Activated naive CD8-positive, alpha-beta T cell (primary cell): ENCODE results near the gene EIF3L.
A peak's percentile ranks its signal among the peaks of the same experiment; 100 is the strongest.

Experiments used
- H3K27ac Mint-ChIP-seq: one replicate; pipeline ENCODE4 v1.8.0; 2021; ENCODE audit warnings: mixed read lengths
- H3K27me3 Mint-ChIP-seq: one replicate; pipeline ENCODE4 v1.8.0; 2021; ENCODE audit warnings: mixed read lengths
- H3K36me3 Mint-ChIP-seq: one replicate; pipeline ENCODE4 v1.8.0; 2021; ENCODE audit warnings: mixed read lengths
- H3K4me1 Mint-ChIP-seq: one replicate; pipeline ENCODE4 v1.8.0; 2021; ENCODE audit warnings: low read depth, mixed read lengths
- H3K4me3 Mint-ChIP-seq: one replicate; pipeline ENCODE4 v1.8.0; 2021; ENCODE audit warnings: mild to moderate bottlenecking, mixed read lengths
- H3K9me3 Mint-ChIP-seq: one replicate; pipeline ENCODE4 v1.8.0; 2021; ENCODE audit warnings: low read depth, mixed read lengths

The EIF3L gene

DNA sequence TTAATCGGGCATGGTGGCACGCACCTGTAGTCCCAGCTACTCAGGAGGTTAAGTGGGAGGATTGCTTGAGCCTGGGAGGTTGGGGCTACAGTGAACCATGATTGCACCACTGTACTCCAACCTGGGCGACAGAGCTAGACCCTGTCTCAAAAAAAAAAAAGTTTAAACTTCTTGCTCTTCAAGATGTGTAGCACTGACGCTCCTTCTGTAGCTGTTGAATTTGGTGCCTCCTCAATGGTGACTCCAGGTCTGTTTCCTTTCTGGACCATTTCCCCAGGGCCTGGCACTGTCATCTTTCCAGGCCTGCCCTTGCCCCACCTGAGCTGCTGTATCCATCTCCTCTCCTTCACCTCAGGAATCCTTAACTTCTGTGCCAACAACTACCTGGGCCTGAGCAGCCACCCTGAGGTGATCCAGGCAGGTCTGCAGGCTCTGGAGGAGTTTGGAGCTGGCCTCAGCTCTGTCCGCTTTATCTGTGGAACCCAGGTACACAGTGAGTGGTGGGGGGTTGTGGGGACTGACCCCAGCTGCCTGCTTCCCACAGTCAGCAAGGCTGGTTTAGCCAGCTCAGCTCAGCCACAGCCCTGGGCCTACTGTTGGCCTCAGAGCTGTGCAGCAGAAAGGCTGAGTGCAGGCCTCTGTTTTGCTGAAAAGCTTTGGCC lies 39.4 kb upstream of the EIF3L start:
- no peaks in the 10 kb centered on the region for H3K36me3 Mint-ChIP-seq
- no peak overlapping the region for H3K4me3 Mint-ChIP-seq
- H3K9me3 Mint-ChIP-seq, result no peaks in the 10 kb centered on the region
- H3K27me3 Mint-ChIP-seq, result peaks cover 19% of the 10 kb centered on the region
- H3K27ac Mint-ChIP-seq, result no peak overlapping the region
- H3K4me1 Mint-ChIP-seq, result peaks cover 25% of the 10 kb centered on the region

DNA sequence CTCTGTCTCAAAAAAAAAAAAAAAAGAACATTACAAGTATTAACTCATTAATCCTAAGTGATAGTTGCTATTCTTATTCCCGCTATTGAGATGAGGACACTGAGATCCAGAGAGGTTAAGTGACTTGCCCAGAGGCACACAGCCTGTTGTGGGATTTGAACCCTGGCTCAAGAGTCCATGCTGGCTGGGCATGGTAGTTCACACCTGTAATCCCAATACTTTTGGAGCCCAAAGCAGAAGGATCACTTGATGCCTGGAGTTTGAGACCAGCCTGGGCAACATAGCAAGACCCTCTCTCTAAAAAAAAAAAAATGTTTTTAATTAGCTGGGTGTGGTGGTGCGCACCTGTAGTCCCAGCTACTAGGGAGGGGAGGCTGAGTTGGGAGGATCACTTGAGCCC lies 37.4 kb upstream of the EIF3L start:
- H3K4me3 Mint-ChIP-seq, result no peak overlapping the region
- H3K36me3 Mint-ChIP-seq, result no peaks in the 10 kb centered on the region
- H3K9me3 Mint-ChIP-seq, result no peaks in the 10 kb centered on the region
- H3K4me1 Mint-ChIP-seq, result peaks cover 13% of the 10 kb centered on the region
- peaks cover 10% of the 10 kb centered on the region for H3K27me3 Mint-ChIP-seq
- no peak overlapping the region for H3K27ac Mint-ChIP-seq

DNA sequence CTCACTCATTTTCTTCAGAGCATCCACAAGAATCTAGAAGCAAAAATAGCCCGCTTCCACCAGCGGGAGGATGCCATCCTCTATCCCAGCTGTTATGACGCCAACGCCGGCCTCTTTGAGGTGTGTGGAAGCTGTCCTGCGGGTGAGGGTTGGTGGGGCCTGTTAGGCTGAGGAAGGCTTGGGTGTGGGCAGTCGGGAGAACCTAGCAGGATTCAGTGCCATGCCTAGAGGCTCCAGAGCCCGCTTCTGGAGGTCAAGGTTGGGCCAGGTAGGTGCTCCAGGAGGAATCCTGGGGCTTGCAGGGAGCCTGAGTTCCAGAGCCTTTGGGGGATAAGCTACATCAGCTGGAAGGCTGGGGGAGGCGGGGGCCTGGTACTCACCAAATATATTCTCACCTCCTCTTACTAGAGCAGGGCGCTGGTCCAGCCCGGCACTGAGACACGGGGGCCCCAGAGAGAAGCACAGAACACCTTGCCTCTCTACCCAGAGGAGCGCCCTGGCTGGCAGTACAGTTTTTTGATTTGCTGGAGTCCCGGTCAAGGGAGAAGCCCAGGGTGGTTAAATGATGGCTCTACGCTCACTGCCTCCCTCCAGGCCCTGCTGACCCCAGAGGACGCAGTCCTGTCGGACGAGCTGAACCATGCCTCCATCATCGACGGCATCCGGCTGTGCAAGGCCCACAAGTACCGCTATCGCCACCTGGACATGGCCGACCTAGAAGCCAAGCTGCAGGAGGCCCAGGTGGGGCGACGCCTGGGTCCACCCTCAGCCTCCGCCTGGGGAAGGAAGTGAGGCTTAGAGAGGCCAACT lies 36.1 kb upstream of the EIF3L start:
- no peaks in the 10 kb centered on the region for H3K36me3 Mint-ChIP-seq
- peaks cover 12% of the 10 kb centered on the region for H3K27me3 Mint-ChIP-seq
- H3K4me1 Mint-ChIP-seq, result peaks cover 13% of the 10 kb centered on the region
- no peaks in the 10 kb centered on the region for H3K9me3 Mint-ChIP-seq
- no peak overlapping the region for H3K4me3 Mint-ChIP-seq
- H3K27ac Mint-ChIP-seq, result no peak overlapping the region

DNA sequence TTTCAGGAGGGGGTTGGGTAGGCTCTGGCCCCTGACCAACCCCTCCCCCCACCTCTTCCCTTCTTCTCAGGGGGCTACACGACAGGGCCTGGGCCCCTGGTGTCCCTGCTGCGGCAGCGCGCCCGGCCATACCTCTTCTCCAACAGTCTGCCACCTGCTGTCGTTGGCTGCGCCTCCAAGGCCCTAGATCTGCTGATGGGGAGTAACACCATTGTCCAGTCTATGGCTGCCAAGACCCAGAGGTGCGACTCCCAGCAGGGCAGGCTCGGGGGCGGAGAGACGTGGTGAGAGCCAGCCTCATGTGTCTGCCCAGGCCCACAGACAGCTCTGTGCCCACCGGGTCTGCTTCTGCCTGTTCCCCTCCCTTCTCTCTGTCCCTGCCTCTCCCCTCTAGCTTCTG lies 33.6 kb upstream of the EIF3L start:
- no peak overlapping the region for H3K27ac Mint-ChIP-seq
- no peaks in the 10 kb centered on the region for H3K36me3 Mint-ChIP-seq
- H3K27me3 Mint-ChIP-seq, result peaks cover 12% of the 10 kb centered on the region
- no peaks in the 10 kb centered on the region for H3K9me3 Mint-ChIP-seq
- no peak overlapping the region for H3K4me3 Mint-ChIP-seq
- peaks cover 9% of the 10 kb centered on the region for H3K4me1 Mint-ChIP-seq

DNA sequence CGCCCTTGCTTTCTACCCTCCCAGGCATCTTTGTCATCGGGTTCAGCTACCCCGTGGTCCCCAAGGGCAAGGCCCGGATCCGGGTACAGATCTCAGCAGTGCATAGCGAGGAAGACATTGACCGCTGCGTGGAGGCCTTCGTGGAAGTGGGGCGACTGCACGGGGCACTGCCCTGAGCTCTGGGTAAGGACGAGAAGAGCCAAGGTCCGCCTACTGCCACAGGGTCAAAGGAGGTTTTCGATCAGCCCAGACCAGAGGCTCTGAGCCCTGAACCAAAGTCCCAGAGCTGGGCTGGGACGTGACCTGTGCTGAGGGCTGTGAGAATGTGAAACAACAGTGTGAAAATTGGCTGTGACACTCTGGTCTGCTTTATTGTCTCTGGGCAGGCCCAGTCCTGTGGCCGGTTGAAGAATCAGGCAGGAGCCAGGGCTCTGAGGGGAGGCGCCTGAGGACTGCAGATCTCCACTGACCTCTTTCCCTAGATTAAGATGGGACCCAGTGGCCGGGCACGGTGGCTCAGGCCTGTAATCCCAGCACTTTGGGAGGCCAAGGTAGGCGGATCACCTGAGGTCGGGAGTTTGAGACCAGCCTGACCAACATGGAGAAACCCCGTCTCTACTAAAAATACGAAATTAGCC lies 32.6 kb upstream of the EIF3L start:
- Mint-ChIP-seq H3K9me3 (no peaks in the 10 kb centered on the region), H3K27ac (no peak overlapping the region), H3K4me1 (peaks cover 9% of the 10 kb centered on the region), H3K4me3 (no peak overlapping the region), H3K27me3 (peaks cover 12% of the 10 kb centered on the region), H3K36me3 (no peaks in the 10 kb centered on the region)

DNA sequence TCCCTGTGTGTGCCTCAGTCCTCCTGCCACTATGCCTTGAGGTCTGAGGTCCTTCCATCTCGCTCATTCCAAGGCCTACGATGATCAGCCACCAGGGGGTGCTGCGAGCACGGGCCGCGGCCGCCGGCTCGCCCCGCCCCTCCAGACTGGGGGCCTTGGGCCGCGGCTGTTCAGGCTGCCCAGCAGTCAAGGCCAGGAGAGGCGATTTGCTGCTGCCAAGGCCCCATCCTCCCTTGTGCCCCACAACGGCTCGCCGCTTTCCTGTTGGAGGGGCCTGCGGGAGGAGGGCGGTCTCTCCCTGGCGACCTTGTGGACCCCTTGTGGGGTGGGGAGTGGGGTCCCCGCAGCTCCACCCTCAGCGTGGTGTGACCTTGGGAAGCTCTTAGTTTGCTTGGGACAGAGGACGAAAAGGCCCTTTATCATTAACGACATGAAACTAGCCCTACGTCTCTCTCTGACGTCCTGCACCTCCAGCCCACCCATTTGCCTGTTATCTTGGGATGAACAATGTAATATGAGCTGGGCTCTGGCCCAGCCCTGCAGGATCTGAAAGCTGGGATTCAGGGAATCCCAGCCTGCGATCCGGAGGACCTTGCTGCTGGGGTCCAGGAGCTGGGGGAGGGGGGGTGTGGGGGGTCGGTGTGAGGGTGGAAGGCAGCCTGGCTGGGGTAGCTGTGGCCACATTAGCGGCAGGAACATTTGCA lies 31.4 kb upstream of the EIF3L start:
- Mint-ChIP-seq H3K9me3 (no peaks in the 10 kb centered on the region), H3K4me1 (peaks cover 9% of the 10 kb centered on the region), H3K4me3 (peak overlapping the region; percentile 30), H3K36me3 (no peaks in the 10 kb centered on the region), H3K27me3 (peaks cover 12% of the 10 kb centered on the region), H3K27ac (no peak overlapping the region)

DNA sequence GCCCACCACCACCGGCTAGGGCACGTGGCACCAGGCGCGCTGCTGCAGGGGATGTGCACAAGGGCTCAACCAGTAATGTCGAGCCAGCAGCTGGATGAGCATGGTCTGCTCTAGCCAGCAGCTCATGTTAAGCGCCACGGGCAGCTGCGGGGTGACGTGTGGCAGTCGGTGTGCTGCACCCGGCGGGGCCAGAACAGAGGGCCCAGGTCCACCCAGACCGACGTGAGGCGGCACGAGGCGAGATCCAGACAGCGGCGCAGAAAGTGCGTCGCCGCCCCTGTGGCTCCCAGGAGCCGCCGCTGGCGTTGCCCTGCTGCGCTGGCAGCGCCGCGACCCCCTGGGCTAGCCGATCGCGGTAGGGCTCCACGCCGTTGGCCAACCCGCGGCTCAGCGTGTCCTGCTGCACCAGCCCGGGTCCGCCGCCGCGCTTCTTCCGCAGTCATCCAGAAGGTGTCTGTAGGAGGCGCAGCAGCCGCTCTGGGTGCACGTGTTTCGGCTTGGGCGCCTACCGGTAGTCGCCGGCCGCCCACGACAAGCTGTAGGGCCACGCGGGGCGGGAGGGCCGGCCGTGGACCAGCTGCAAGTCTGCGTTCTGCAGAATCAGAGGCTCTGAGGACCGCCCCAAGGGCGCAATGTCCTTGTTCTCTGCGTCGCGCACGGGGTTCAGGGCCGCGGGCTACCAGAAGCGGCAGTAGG lies 30.7 kb upstream of the EIF3L start:
- Mint-ChIP-seq H3K36me3 (no peaks in the 10 kb centered on the region), H3K27ac (no peak overlapping the region), H3K27me3 (peaks cover 14% of the 10 kb centered on the region), H3K4me3 (peak overlapping the region; percentile 59), H3K4me1 (peaks cover 9% of the 10 kb centered on the region), H3K9me3 (no peaks in the 10 kb centered on the region)

DNA sequence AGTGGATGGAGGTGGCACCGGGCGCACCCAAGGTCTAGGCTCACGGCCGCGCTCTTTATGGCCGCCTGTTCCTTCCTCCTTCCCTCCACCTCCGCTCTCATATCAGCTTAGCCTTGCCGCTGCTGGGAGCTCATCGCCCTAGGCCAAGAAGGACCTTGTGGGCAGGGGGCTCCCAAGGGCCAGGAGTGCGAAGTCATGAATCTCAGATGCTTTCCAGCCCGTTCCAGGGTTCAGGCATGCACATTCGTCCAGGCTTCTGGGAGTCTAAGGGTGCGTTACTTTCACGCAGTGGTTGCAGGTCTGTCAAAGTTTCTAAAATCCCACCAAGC lies 30.1 kb upstream of the EIF3L start:
- H3K9me3 Mint-ChIP-seq, result no peaks in the 10 kb centered on the region
- peak overlapping the region; percentile 59 for H3K4me3 Mint-ChIP-seq
- no peaks in the 10 kb centered on the region for H3K36me3 Mint-ChIP-seq
- peaks cover 9% of the 10 kb centered on the region for H3K4me1 Mint-ChIP-seq
- peaks cover 14% of the 10 kb centered on the region for H3K27me3 Mint-ChIP-seq
- no peak overlapping the region for H3K27ac Mint-ChIP-seq

DNA sequence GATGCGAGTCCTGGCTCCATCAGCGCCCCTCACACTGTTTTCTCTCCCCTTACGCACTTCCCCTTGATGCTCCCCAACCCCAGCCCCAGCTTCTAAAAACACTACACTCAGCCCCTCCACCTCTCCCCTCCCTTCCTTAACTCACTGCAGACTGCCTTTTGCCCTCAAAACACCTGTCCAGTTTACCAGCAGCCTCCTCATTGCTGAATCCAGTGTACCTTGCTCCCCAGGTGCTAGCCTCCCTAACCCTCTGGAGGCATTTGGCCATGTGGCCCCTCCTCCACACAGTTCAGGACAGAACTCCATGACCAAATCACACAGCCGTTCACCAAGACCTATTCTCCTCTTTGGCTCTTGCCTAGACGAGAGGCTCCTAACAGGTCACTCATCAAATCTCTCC lies 28.9 kb upstream of the EIF3L start:
- H3K4me3 Mint-ChIP-seq, result no peak overlapping the region
- H3K27me3 Mint-ChIP-seq, result peaks cover 14% of the 10 kb centered on the region
- no peaks in the 10 kb centered on the region for H3K9me3 Mint-ChIP-seq
- H3K27ac Mint-ChIP-seq, result no peak overlapping the region
- H3K36me3 Mint-ChIP-seq, result no peaks in the 10 kb centered on the region
- peaks cover 11% of the 10 kb centered on the region for H3K4me1 Mint-ChIP-seq

DNA sequence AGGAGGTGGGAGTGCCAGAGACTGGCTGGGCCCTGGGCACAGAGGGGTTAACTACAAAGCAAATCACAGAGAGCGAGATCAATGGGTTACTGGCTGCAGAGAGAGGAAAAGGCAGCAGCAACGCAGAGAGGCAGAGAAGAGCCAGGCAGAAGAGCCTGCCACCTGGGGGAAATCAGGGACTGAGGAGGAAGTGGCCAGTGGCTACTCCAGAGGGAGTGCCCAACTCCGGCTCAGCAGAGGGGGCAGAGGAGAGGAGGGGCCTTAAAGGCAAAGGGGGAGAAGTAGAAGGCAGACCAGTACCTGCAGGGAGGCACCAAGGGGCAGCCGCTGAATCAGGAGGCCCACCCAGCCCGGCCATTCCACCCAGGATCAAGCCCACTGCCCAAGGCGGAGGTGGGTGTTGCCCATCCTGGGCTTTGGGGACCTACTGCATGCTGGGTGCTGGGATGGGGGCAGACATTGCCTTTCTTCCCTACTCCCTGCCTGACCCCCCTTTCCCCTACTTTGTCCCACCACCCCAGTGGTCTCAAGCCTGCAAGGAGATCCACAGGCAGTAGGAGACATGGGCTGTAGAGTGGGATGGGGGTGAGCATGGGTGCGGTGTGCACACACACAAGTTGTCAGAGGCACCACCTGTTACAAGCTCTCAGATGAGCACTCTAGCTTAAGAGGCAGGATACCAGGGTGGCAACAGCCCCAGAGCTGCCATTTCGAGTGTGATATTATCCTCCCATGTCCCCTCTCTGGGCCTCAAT lies 27.0 kb upstream of the EIF3L start:
- Mint-ChIP-seq H3K9me3 (no peaks in the 10 kb centered on the region), H3K4me3 (no peak overlapping the region), H3K27ac (no peak overlapping the region), H3K36me3 (no peaks in the 10 kb centered on the region), H3K27me3 (peaks cover 14% of the 10 kb centered on the region), H3K4me1 (peaks cover 11% of the 10 kb centered on the region)

DNA sequence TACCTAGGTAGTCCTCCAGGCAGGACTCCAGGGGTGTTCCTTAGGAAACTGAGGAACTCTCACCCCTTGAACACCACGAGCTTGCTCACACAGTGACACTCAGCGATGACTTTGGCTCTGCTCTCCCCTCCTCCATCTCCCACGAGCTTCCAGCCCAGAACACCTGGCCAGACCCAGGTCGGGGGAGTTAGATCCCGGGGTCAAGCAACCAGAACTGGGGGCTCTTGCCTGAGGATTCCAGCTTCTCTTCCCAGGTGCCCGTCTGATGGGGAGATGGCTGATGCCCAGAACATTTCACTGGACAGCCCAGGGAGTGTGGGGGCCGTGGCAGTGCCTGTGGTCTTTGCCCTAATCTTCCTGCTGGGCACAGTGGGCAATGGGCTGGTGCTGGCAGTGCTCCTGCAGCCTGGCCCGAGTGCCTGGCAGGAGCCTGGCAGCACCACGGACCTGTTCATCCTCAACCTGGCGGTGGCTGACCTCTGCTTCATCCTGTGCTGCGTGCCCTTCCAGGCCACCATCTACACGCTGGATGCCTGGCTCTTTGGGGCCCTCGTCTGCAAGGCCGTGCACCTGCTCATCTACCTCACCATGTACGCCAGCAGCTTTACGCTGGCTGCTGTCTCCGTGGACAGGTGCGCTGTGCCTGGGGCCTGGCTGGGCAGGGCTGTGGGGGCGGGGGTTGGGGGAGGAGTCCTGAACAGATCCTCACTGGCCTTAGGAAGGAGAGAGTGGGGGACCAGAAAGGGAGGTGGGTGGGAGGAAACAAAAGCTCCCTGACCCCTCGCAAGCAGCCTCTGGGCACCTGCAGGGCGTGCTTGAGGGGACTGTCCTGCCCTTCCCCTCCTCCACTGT lies 25.9 kb upstream of the EIF3L start, which contains the start of gene GALR3:
Gene GALR3, plus strand, starts transcription at position 249 of the 852 bp plus-strand sequence. Its CDS starts 25 bp downstream, at position 274.
- Mint-ChIP-seq H3K27ac (no peak within 1 kb of the TSS), H3K9me3 (no peaks in the 10 kb centered on the region), H3K36me3 (no peaks in the 10 kb centered on the region), H3K4me1 (peaks cover 5% of the 10 kb centered on the region), H3K4me3 (peak within 1 kb of the TSS; percentile 40), H3K27me3 (peaks cover 12% of the 10 kb centered on the region)

DNA sequence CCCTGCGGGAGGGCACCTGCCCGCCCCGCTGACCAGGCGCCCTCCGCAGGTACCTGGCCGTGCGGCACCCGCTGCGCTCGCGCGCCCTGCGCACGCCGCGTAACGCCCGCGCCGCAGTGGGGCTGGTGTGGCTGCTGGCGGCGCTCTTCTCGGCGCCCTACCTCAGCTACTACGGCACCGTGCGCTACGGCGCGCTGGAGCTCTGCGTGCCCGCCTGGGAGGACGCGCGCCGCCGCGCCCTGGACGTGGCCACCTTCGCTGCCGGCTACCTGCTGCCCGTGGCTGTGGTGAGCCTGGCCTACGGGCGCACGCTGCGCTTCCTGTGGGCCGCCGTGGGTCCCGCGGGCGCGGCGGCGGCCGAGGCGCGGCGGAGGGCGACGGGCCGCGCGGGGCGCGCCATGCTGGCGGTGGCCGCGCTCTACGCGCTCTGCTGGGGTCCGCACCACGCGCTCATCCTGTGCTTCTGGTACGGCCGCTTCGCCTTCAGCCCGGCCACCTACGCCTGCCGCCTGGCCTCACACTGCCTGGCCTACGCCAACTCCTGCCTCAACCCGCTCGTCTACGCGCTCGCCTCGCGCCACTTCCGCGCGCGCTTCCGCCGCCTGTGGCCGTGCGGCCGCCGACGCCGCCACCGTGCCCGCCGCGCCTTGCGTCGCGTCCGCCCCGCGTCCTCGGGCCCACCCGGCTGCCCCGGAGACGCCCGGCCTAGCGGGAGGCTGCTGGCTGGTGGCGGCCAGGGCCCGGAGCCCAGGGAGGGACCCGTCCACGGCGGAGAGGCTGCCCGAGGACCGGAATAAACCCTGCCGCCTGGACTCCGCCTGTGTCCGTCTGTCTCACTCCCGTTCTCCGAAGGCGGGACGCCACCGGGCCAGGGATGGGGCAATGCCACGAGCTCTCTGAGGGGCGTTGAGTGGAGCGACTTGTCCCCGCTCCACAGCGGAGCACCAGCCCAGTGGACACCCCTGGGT lies 24.3 kb upstream of the EIF3L start:
- Mint-ChIP-seq H3K36me3 (peaks cover 2% of the 10 kb centered on the region), H3K27me3 (peaks cover 12% of the 10 kb centered on the region)

More for the DNA sequence above, 24.3 kb upstream of the EIF3L start:
- Mint-ChIP-seq H3K4me1 (peaks cover 2% of the 10 kb centered on the region), H3K9me3 (no peaks in the 10 kb centered on the region), H3K27ac (no peak overlapping the region), H3K4me3 (peak overlapping the region; percentile 66)
